SH-SY5Y (cell line): ENCODE measurements around the gene MADD.

Experiments
- GATA2 ChIP-seq: IDR thresholded peaks from 2 replicates; pipeline ENCODE4 v1.6.1; 2011; ENCODE audit warnings: mild to moderate bottlenecking, low read depth, low read length
- GATA3 ChIP-seq: IDR thresholded peaks from 2 replicates; pipeline ENCODE4 v1.6.1; 2011; ENCODE audit warnings: low read depth, mild to moderate bottlenecking, low read length, moderate library complexity

- no peak for TF ChIP-seq GATA2
- TF ChIP-seq GATA3, result no peak
Observed at GRCh38 chr11:47373876-47374719, 104.2 kb downstream of the MADD start.
